ENCODE results near the gene CCDC127.

DNA sequence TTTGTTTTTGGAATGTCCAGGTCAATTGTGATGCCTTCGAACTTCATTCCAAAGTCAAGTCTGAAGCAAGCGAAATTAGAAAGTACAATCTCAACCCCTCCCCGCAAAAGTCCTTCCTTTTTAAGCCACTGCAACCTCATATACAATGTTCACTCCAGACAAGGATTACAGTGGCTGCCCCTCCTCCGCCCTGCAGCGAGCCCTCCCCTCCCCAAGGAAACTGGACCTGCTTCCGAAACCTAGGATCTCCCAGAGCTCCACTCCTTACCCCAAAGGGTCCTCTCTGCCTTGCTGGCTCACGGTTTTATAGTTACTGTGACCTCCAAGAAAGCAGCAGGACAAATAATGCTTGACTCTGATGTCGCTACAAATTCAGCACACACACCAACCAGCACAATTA, 16.3 kb downstream of the CCDC127 start:
- TF ChIP-seq CTCF (IDR thresholded peaks at IDR 0.05) (no peak), EZH2 (IDR thresholded peaks at IDR 0.05) (no peak), EZH2phosphoT487 (IDR thresholded peaks at IDR 0.05) (no peak)
